H1 (cell line): ENCODE results near the gene TIMP3. TPM values are rescaled to one million over a fixed set of nuclear protein-coding genes. Genes with fewer than 3 reads are reported as not detected.

ENCODE experiments used
- CTCF ChIA-PET: fragments of 300-600 bp; sonication (Branson Sonifier 250); formaldehyde crosslinking; loops from one replicate; lab custom pipeline; 2021; ENCODE audit not compliant: partially characterized antibody; lab: Charles Lee
- POLR2A ChIA-PET: fragments of 300-600 bp; sonication (Branson Sonifier 250); formaldehyde crosslinking; loops from one replicate; lab custom pipeline; 2021; ENCODE audit warnings: inconsistent platforms; ENCODE audit not compliant: partially characterized antibody; lab: Charles Lee
- DNase-seq, 2 experiments: peaks; one replicate each; pipeline versions ENCODE4 v3.0.0 to v3.0.0-alpha.2; 2010 to 2022; ENCODE audit warnings: low spot score in 2 of 2, low read depth in 1 of 2, mixed read lengths in 1 of 2
- FAIRE-seq: peaks from 2 replicates; lab custom pipeline; 2011; peaks lifted over from hg19 to GRCh38; lab: Jason Lieb, UNC
- H2AFZ ChIP-seq: 2 replicates; pipeline ENCODE4 v1.8.1; 2012; ENCODE audit warnings: low read length, inconsistent platforms
- H2AK5ac ChIP-seq: 2 replicates; pipeline ENCODE4 v1.6.1; 2013; ENCODE audit warnings: low read depth, low read length
- H2BK120ac ChIP-seq: replicated peaks from 2 replicates; pipeline ENCODE3; 2013; ENCODE audit warnings: low read depth, low read length, inconsistent platforms
- H2BK12ac ChIP-seq: 2 replicates; pipeline ENCODE4 v1.6.1; 2013; ENCODE audit warnings: low read depth, low read length
- H2BK15ac ChIP-seq: 2 replicates; pipeline ENCODE4 v1.6.1; 2013; ENCODE audit warnings: low read length
- H2BK20ac ChIP-seq: 2 replicates; pipeline ENCODE4 v1.6.1; 2013; ENCODE audit warnings: low read length
- H2BK5ac ChIP-seq: 2 replicates; pipeline ENCODE4 v1.6.1; 2013; ENCODE audit warnings: low read depth, low read length
- H3K14ac ChIP-seq: 2 replicates; pipeline ENCODE4 v1.6.1; 2013; ENCODE audit warnings: inconsistent platforms; ENCODE audit not compliant: insufficient read length
- H3K18ac ChIP-seq: 2 replicates; pipeline ENCODE4 v1.6.1; 2013; ENCODE audit warnings: low read length; ENCODE audit errors: extremely low read depth
- H3K23ac ChIP-seq: 2 replicates; pipeline ENCODE4 v1.6.1; 2013; ENCODE audit warnings: inconsistent platforms; ENCODE audit not compliant: insufficient read length
- H3K23me2 ChIP-seq: 2 replicates; pipeline ENCODE4 v1.6.1; 2013; ENCODE audit warnings: low read depth, low read length
- H3K27ac ChIP-seq: 2 replicates; pipeline ENCODE4 v1.6.1; 2011; ENCODE audit warnings: low read depth, low read length, inconsistent platforms
- H3K27me3 ChIP-seq, 4 experiments: replicated peaks in 1 of 4; 1 replicate in 1 of 4; 2 replicates in 3 of 4; pipeline versions ENCODE4 v1.6.1 to v1.8.1; 2011 to 2013; ENCODE audit warnings: low read length in 3 of 4, mild to moderate bottlenecking in 3 of 4, inconsistent platforms in 2 of 4, mixed read lengths in 2 of 4, moderate library complexity in 1 of 4; ENCODE audit not compliant: control insufficient read depth in 3 of 4, insufficient read depth in 3 of 4; ENCODE audit errors: extremely low read depth in 1 of 4
- H3K36me3 ChIP-seq, 4 experiments: 2 replicates each; pipeline versions ENCODE4 v1.6.1 to v1.8.1; 2011 to 2013; ENCODE audit warnings: mild to moderate bottlenecking in 4 of 4, low read length in 3 of 4, moderate library complexity in 2 of 4, control low read depth in 1 of 4, inconsistent platforms in 1 of 4; ENCODE audit not compliant: insufficient read depth in 4 of 4, control insufficient read depth in 2 of 4
- H3K4ac ChIP-seq: replicated peaks from 2 replicates; pipeline ENCODE3; 2013; ENCODE audit warnings: low read length, low read depth, mixed read lengths, inconsistent platforms; ENCODE audit not compliant: insufficient read length
- H3K4me1 ChIP-seq, 4 experiments: replicated peaks in 1 of 4; 1 replicate in 1 of 4; 2 replicates in 3 of 4; pipeline versions ENCODE4 v1.6.1 to v1.8.1; 2011 to 2013; ENCODE audit warnings: low read length in 3 of 4, inconsistent platforms in 2 of 4, mixed read lengths in 1 of 4; ENCODE audit not compliant: insufficient read depth in 4 of 4, control insufficient read depth in 3 of 4
- H3K4me2 ChIP-seq, 2 experiments: 2 replicates each; pipeline versions ENCODE4 v1.6.1 to v1.8.1; 2011 to 2013; ENCODE audit warnings: low read depth in 2 of 2, low read length in 2 of 2, control low read depth in 1 of 2, inconsistent platforms in 1 of 2, mild to moderate bottlenecking in 1 of 2; ENCODE audit not compliant: insufficient read depth in 1 of 2
- H3K4me3 ChIP-seq, 4 experiments: fragments of 200-600, 300-600 bp in 1 of 4; sonication (generic), shearing (Covaris generic), sonication (Bioruptor Twin) in 1 of 4; 2 replicates each; pipeline versions ENCODE4 v1.5.1 to v1.8.1; 2011 to 2016; ENCODE audit warnings: low read length in 4 of 4, low read depth in 3 of 4, control low read depth in 2 of 4, inconsistent platforms in 2 of 4, mild to moderate bottlenecking in 2 of 4, mixed read lengths in 1 of 4, moderate library complexity in 1 of 4; ENCODE audit not compliant: insufficient read depth in 2 of 4; ENCODE audit errors: extremely low read depth in 1 of 4
- H3K56ac ChIP-seq: replicated peaks from 2 replicates; pipeline ENCODE3; 2013; ENCODE audit warnings: low read depth, mild to moderate bottlenecking, mixed read lengths, low read length, inconsistent platforms; ENCODE audit not compliant: insufficient read length
- H3K79me1 ChIP-seq: 2 replicates; pipeline ENCODE4 v1.6.1; 2013; ENCODE audit warnings: low read depth, low read length, control low read depth
- H3K79me2 ChIP-seq, 2 experiments: 2 replicates each; pipeline versions ENCODE4 v1.6.1 to v1.8.1; 2012 to 2013; ENCODE audit warnings: low read length in 2 of 2, mild to moderate bottlenecking in 2 of 2, inconsistent platforms in 1 of 2; ENCODE audit not compliant: insufficient read depth in 2 of 2, control insufficient read depth in 1 of 2
- H3K9ac ChIP-seq, 4 experiments: replicated peaks in 1 of 4; 1 replicate in 1 of 4; 2 replicates in 3 of 4; pipeline versions ENCODE4 v1.6.1 to v1.8.1; 2011 to 2013; ENCODE audit warnings: low read depth in 3 of 4, low read length in 3 of 4, control low read depth in 2 of 4, mild to moderate bottlenecking in 2 of 4, moderate library complexity in 2 of 4, inconsistent platforms in 1 of 4; ENCODE audit errors: extremely low read depth in 1 of 4
- H3K9me3 ChIP-seq, 2 experiments: 2 replicates each; pipeline versions ENCODE4 v1.6.1 to v1.8.1; 2012 to 2013; ENCODE audit warnings: mild to moderate bottlenecking in 2 of 2, moderate library complexity in 2 of 2, control low read depth in 1 of 2, inconsistent platforms in 1 of 2, low read depth in 1 of 2, low read length in 1 of 2, mixed read lengths in 1 of 2; ENCODE audit not compliant: insufficient read depth in 2 of 2
- H4K20me1 ChIP-seq, 2 experiments: replicated peaks in 1 of 2; 2 replicates each; pipeline versions ENCODE3 to v1.8.1; 2011 to 2013; ENCODE audit warnings: inconsistent platforms in 2 of 2, low read length in 2 of 2, mild to moderate bottlenecking in 1 of 2; ENCODE audit not compliant: insufficient read depth in 2 of 2, control insufficient read depth in 1 of 2
- H4K5ac ChIP-seq: 2 replicates; pipeline ENCODE4 v1.6.1; 2013; ENCODE audit warnings: low read length, low read depth, mixed read lengths, inconsistent platforms; ENCODE audit not compliant: insufficient read length
- H4K8ac ChIP-seq: 2 replicates; pipeline ENCODE4 v1.8.0; 2013; ENCODE audit warnings: mild to moderate bottlenecking, moderate library complexity, low read length, inconsistent platforms; ENCODE audit not compliant: insufficient read depth; ENCODE audit errors: extremely low read depth
- H4K91ac ChIP-seq: replicated peaks from 2 replicates; pipeline ENCODE3; 2013; ENCODE audit warnings: low read length, mixed read lengths, inconsistent platforms; ENCODE audit not compliant: insufficient read length
- ASH2L ChIP-seq: fragments of 200-600, 300-600 bp; sonication (generic); IDR thresholded peaks from one replicate; pipeline ENCODE4 v1.7.1; 2017; ENCODE audit warnings: low read length
- ATF2 ChIP-seq: IDR thresholded peaks from 2 replicates; pipeline ENCODE4 v1.6.1; 2012; ENCODE audit warnings: low read length, inconsistent platforms
- BACH1 ChIP-seq: IDR thresholded peaks from 2 replicates; pipeline ENCODE4 v1.6.1; 2012; ENCODE audit warnings: low read length, improper control_type of control experiment
- FOSL1 ChIP-seq: IDR thresholded peaks from 2 replicates; pipeline ENCODE4 v1.6.1; 2011; ENCODE audit warnings: mild to moderate bottlenecking, low read depth, low read length, moderate library complexity; ENCODE audit not compliant: insufficient read depth
- JUND ChIP-seq: IDR thresholded peaks from 2 replicates; pipeline ENCODE4 v1.6.1; 2011; ENCODE audit warnings: mild to moderate bottlenecking, improper control_type of control experiment, low read length
- KDM4A ChIP-seq: IDR thresholded peaks from one replicate; pipeline ENCODE4 v1.7.1; 2012; ENCODE audit warnings: low read depth, mild to moderate bottlenecking, moderate library complexity, low read length, inconsistent platforms; ENCODE audit not compliant: severe bottlenecking
- SIRT6 ChIP-seq: IDR thresholded peaks from one replicate; pipeline ENCODE4 v1.7.1; 2012; ENCODE audit warnings: low read length, inconsistent platforms
- TAF7 ChIP-seq: optimal IDR thresholded peaks from 2 replicates; pipeline ENCODE3; 2011; ENCODE audit warnings: low read depth, mild to moderate bottlenecking, inconsistent platforms, low read length, moderate library complexity, borderline replicate concordance
- WGBS, 2 experiments: shearing (Covaris generic) in 1 of 2; methylation state at CpG; one replicate each; pipeline versions ENCODE4 v1.1.6 to v1.1.7; 2013 to 2015; ENCODE audit warnings: low lambda C conversion rate in 2 of 2, mixed read lengths in 2 of 2, inconsistent platforms in 1 of 2, low coverage in 1 of 2, missing lambda C conversion rate in 1 of 2; ENCODE audit not compliant: insufficient replicate concordance in 2 of 2, insufficient coverage in 1 of 2, insufficient read length in 1 of 2; ENCODE audit errors: extremely low coverage in 1 of 2, missing lambda C conversion rate in 1 of 2; 5-methylcytosine and 5-hydroxymethylcytosine counted together
- polyA plus RNA-seq, 7 experiments: library from polyadenylated mRNA; depleted of rRNA in 3 of 7; stranded (reverse) in 5 of 7; unstranded in 2 of 7; fragments of >200 nt in 5 of 7; fragments of 200-250 nt in 2 of 7; gene quantifications; 1 replicate in 5 of 7; 2 replicates in 1 of 7; 4 replicates in 1 of 7; pipeline versions ENCODE4 v1.2.1 to v1.2.3, GENCODE V29; 2011 to 2013; ENCODE audit warnings: missing spikeins in 2 of 7, mixed read lengths in 2 of 7
- total RNA-seq: library from RNA; stranded (reverse); fragmentation: NEBNext Ultra II Directional; extraction: Animal tissue kit (Norgen Biotek cat#: 25700); gene quantifications from 2 replicates; pipeline ENCODE4 v1.2.1, GENCODE V29; 2021

TIMP3 gene
- total and polyA plus RNA-seq, 2 of the 8 experiments (the other 6 are each of a cell fraction or from before 2014, with no cell fraction given), result 1.3 to 4.7 TPM

GRCh38 chr22:32817137-32817730 is 15.7 kb downstream of the TIMP3 start:
- no peak overlapping the region for H4K5ac ChIP-seq
- H3K18ac ChIP-seq, result no peak overlapping the region
- H3K23me2 ChIP-seq, result no peaks in the 10 kb centered on the region
- H3K4ac ChIP-seq, result no peak overlapping the region
- H3K79me2 ChIP-seq, result no peaks in the 10 kb centered on the region
- H3K4me1 ChIP-seq, result peaks cover 0 to 5% (median 1%) of the 10 kb centered on the region in 4 experiments; a peak in 4 of 7 replicates
- H3K9me3 ChIP-seq, result no peaks in the 10 kb centered on the region
- H4K8ac ChIP-seq, result no peak overlapping the region
- no peak overlapping the region for H3K23ac ChIP-seq
- no peak overlapping the region for H3K4me2 ChIP-seq
- TF ChIP-seq FOSL1 (no peak), ATF2 (no peak), ASH2L (no peak), TAF7 (no peak), BACH1 (no peak), SIRT6 (no peak), KDM4A (no peak), JUND (no peak)
- TF ChIP-seq, all 59 proteins: peak for 0
- no peaks in the 10 kb centered on the region for H3K27me3 ChIP-seq
- H2AFZ ChIP-seq, result no peak overlapping the region
- H3K14ac ChIP-seq, result no peak overlapping the region
- DNase-seq, result no peak
- H4K20me1 ChIP-seq, result peaks cover 0 to 1% of the 10 kb centered on the region in 2 experiments
- no peak overlapping the region for H4K91ac ChIP-seq
- 90% methylated on average over 1 of the region's 1 CpG; no CpG with 5 or more reads in 1 of the 2 experiments for WGBS, 2 experiments
- H2BK120ac ChIP-seq, result no peak overlapping the region
- no peak overlapping the region for H3K27ac ChIP-seq
- CTCF ChIA-PET, result interaction anchor here (0.6 to 2.0 kb wide), 5 partner anchors 18 to 166 kb away, joined by 3 to 7 read pairs (median 3); no protein-coding TSS in a partner anchor
- no peak overlapping the region for H2BK20ac ChIP-seq
- POLR2A ChIA-PET, result interaction anchor here (1.7 kb wide), 1 partner anchor 12 kb away, joined by 3 read pairs; no protein-coding TSS in a partner anchor
- H3K79me1 ChIP-seq, result no peaks in the 10 kb centered on the region; the same call in 1 of the 2 replicates
- no peak overlapping the region for H3K4me3 ChIP-seq
- no peak for FAIRE-seq
- no peak overlapping the region for H2AK5ac ChIP-seq
- no peak overlapping the region for H2BK15ac ChIP-seq
- H3K9ac ChIP-seq, result no peak overlapping the region
- H2BK12ac ChIP-seq, result no peak overlapping the region
- no peak overlapping the region for H2BK5ac ChIP-seq
- H3K56ac ChIP-seq, result no peak overlapping the region
- H3K36me3 ChIP-seq, result 0 out of 8 replicates have a peak, but pooled peaks cover 0 to 3% (median 0%) of the 10 kb centered on the region in 4 experiments
